A549 (cell line): Measurements from ENCODE around the gene FUZ. TPM values are rescaled to one million over a fixed set of nuclear protein-coding genes. Genes with fewer than 3 reads are reported as not detected.

Experiments
- ATAC-seq, 2 experiments: fragments of 200-7000 bp in 1 of 2; fragments of >200 bp in 1 of 2; cut with Nextera tagmentation in 1 of 2; cut with Tn5 transposase in 1 of 2; 3 replicates each; pipeline versions ENCODE4 v1.8.0 to v1.9.1; 2018 to 2020; ENCODE audit warnings: mild to moderate bottlenecking in 1 of 2, moderate library complexity in 1 of 2
- CTCF ChIA-PET: fragments of 300-600 bp; sonication (Branson Sonifier 250); formaldehyde crosslinking; extraction: SDS; loops from one replicate; lab custom pipeline; 2021; ENCODE audit warnings: antibody characterized with exemption, inconsistent platforms; lab: Yijun Ruan, JAX
- POLR2A ChIA-PET: fragments of 350-600 bp; formaldehyde crosslinking; extraction: SDS; loops from one replicate; lab custom pipeline; 2021; ENCODE audit warnings: antibody characterized with exemption, inconsistent platforms; lab: Yijun Ruan, JAX
- DNase-seq, 2 experiments: peaks; one replicate each; pipeline versions ENCODE4 v3.0.0 to v3.0.0-alpha.2; 2011 to 2016; ENCODE audit warnings: low read depth in 1 of 2, low spot score in 1 of 2
- FAIRE-seq: peaks from 2 replicates; lab custom pipeline; 2011; peaks lifted over from hg19 to GRCh38; lab: Jason Lieb, UNC
- H3K27ac ChIP-seq, 2 experiments: fragments of >200 bp; sonication (Bioruptor Twin); formaldehyde crosslinking; 3 replicates each; pipeline ENCODE4 v1.5.1; 2016 to 2017
- H3K4me1 ChIP-seq: fragments of >200 bp; sonication (Bioruptor Twin); formaldehyde crosslinking; 3 replicates; pipeline ENCODE4 v1.6.1; 2016
- H3K4me2 ChIP-seq: fragments of >200 bp; sonication (Bioruptor Twin); formaldehyde crosslinking; 3 replicates; pipeline ENCODE4 v1.6.1; 2016
- H3K4me3 ChIP-seq: fragments of >200 bp; sonication (Bioruptor Twin); formaldehyde crosslinking; 3 replicates; pipeline ENCODE4 v1.5.1; 2016
- H3K9me3 ChIP-seq: fragments of >200 bp; sonication (Bioruptor Twin); formaldehyde crosslinking; 3 replicates; pipeline ENCODE4 v1.6.1; 2016
- ATOH8 ChIP-seq: fragments of 250-450 bp; sonication (Bioruptor Pico); IDR thresholded peaks from 2 replicates; pipeline ENCODE4 v1.5.0; 2020; ENCODE audit warnings: low read depth, mild to moderate bottlenecking, moderate library complexity
- BHLHE40 ChIP-seq: IDR thresholded peaks from 2 replicates; pipeline ENCODE4 v1.6.1; 2012; ENCODE audit warnings: low read depth, low read length, inconsistent platforms
- CHD2 ChIP-seq: fragments of 150-350 bp; IDR thresholded peaks from 2 replicates; pipeline ENCODE4 v1.6.1; 2014; ENCODE audit warnings: low read length; ENCODE audit not compliant: partially characterized antibody
- E2F6 ChIP-seq: IDR thresholded peaks from 2 replicates; pipeline ENCODE4 v1.6.1; 2012; ENCODE audit warnings: low read depth, borderline replicate concordance
- ELK1 ChIP-seq: fragments of 150-350 bp; IDR thresholded peaks from 2 replicates; pipeline ENCODE4 v1.6.1; 2014; ENCODE audit warnings: low read depth, mild to moderate bottlenecking, low read length
- ESRRA ChIP-seq: fragments of 150-350 bp; IDR thresholded peaks from 2 replicates; pipeline ENCODE4 v1.6.1; 2014; ENCODE audit warnings: mild to moderate bottlenecking, low read length, borderline replicate concordance
- FOSB ChIP-seq: fragments of 250-450 bp; sonication (Bioruptor Pico); IDR thresholded peaks from 2 replicates; pipeline ENCODE4 v1.5.0; 2020; ENCODE audit warnings: mild to moderate bottlenecking, moderate library complexity
- FOSL2 ChIP-seq, 2 experiments: fragments of 450-650 bp in 1 of 2; fragments of >200 bp in 1 of 2; sonication (Bioruptor Twin) in 1 of 2; formaldehyde crosslinking; IDR thresholded peaks; 2 replicates each; pipeline versions ENCODE4 v1.5.0 to v1.6.1; 2016 to 2020; ENCODE audit warnings: mild to moderate bottlenecking in 1 of 2, moderate library complexity in 1 of 2
- GATA3 ChIP-seq: IDR thresholded peaks from 2 replicates; pipeline ENCODE4 v1.6.1; 2012; ENCODE audit warnings: borderline replicate concordance
- JUN ChIP-seq, 2 experiments: fragments of >200 bp; sonication (Bioruptor Twin); formaldehyde crosslinking; IDR thresholded peaks; 2 replicates in 1 of 2; 3 replicates in 1 of 2; pipeline ENCODE4 v1.6.1; 2016 to 2017
- NFE2L2 ChIP-seq: fragments of 150-350 bp; conservative IDR thresholded peaks from 2 replicates; pipeline ENCODE4 v1.6.1; 2014; ENCODE audit warnings: low read length
- RAD21 ChIP-seq, 2 experiments: fragments of >200 bp in 1 of 2; sonication (Bioruptor Twin) in 1 of 2; formaldehyde crosslinking in 1 of 2; IDR thresholded peaks in 1 of 2; conservative IDR thresholded peaks in 1 of 2; 2 replicates in 1 of 2; 3 replicates in 1 of 2; pipeline ENCODE4 v1.6.1; 2012 to 2018; ENCODE audit warnings: inconsistent platforms in 1 of 2
- TP53 ChIP-seq: fragments of 250-450 bp; sonication (Bioruptor Pico); IDR thresholded peaks from 2 replicates; pipeline ENCODE4 v1.5.0; 2021; ENCODE audit warnings: mild to moderate bottlenecking, moderate library complexity
- ZC3H11A ChIP-seq: fragments of 450-650 bp; IDR thresholded peaks from 2 replicates; pipeline ENCODE4 v1.6.1; 2014; ENCODE audit warnings: antibody characterized with exemption, mild to moderate bottlenecking
- ZSCAN20 ChIP-seq: fragments of 250-450 bp; sonication (Bioruptor Pico); IDR thresholded peaks from 2 replicates; pipeline ENCODE4 v1.8.0; 2022; ENCODE audit warnings: mild to moderate bottlenecking, moderate library complexity
- WGBS: methylation state at CpG from one replicate; pipeline ENCODE4 v1.1.6; 2017; ENCODE audit errors: missing lambda C conversion rate; 5-methylcytosine and 5-hydroxymethylcytosine counted together
- polyA plus RNA-seq, 4 experiments: library from polyadenylated mRNA; depleted of rRNA in 3 of 4; stranded (reverse); fragments of >200 nt; fragmentation: RNase III in 1 of 4; extraction: RNeasy Plus Mini Kit Qiagen cat#74134 plus additional on column Dnase treatment in 1 of 4; gene quantifications; 2 replicates in 3 of 4; 3 replicates in 1 of 4; pipeline ENCODE4 v1.2.3, GENCODE V29; 2011 to 2017
- TF ChIP-seq, protein P1 (sequence below): fragments of >200 bp; sonication (Bioruptor Twin); formaldehyde crosslinking; IDR thresholded peaks from 3 replicates; pipeline ENCODE4 v1.6.1; 2016

Gene FUZ
- polyA plus RNA-seq, 2 of the 4 experiments (the other 2 are of a cell fraction), result 12.5 to 21.7 TPM

DNA sequence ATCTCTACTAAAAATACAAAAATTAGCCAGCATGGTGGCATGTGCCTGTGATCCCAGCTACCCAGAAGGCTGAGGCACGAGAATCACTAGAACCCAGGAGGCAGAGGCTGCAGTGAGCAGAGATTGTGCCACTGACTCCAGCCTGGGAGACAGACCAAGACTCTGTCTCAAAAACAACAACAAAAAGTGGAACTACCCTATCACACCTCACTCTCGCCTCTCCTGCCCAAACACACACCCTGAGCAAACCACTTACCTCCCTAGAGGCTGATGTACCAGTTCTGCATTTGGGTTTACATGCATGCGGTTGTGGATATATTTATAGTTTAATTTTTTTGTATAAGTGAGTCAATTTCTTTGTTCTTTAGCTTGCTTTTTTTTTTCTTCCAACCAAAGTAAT lies 30.2 kb upstream of the FUZ start:
- 85% methylated on average over 3 of the region's 3 CpGs for WGBS
- Histone ChIP-seq H3K4me2 (no peak overlapping the region), H3K9me3 (no peaks in the 10 kb centered on the region), H3K4me3 (no peak overlapping the region), H3K4me1 (no peaks in the 10 kb centered on the region), H3K27ac (no peak overlapping the region)
- no peak for ATAC-seq
- ChIA-PET POLR2A (no interaction called here), CTCF (interaction anchor here (1.4 to 3.2 kb wide), 3 partner anchors 13 to 171 kb away, joined by 3 to 7 read pairs (median 3); no protein-coding TSS in a partner anchor)
- no peak for DNase-seq
- no peak for TF ChIP-seq FOSL2 (IDR thresholded peaks at IDR 0.05)
- TF ChIP-seq FOSL2 (CRISPR knock-in tag; IDR thresholded peaks at IDR 0.05), result no peak
- TF ChIP-seq ZSCAN20 (CRISPR knock-in tag), result no peak
- TF ChIP-seq ZC3H11A, result no peak
- no peak for TF ChIP-seq ELK1
- TF ChIP-seq JUN (IDR thresholded peaks at IDR 0.05), result no peak
- FAIRE-seq, result no peak

DNA sequence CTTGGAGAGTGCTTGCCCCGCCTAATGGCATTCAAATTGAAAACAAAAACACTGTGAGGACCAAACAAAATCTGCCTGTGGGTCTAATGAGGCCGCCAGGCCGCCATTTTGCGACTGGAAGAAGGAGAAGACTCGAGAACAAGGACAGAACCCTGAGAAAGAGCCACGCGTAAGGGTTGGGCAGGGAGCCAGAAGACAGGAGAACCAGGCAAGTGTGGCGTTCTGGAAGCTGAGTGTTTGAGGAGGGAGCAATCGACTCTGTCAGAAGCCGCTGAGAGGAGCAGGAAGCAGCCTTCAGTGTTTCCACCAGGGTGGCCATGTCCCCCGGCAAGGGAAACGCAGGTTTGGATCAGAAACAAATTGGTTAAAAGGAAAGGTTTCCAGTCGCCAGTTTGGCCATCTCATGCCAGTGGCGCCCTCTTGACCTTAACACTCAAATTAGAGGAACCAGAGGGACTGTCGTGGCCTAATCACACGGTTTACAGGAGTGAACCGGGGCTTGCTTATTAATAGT lies 27.7 kb upstream of the FUZ start:
- Histone ChIP-seq H3K4me2 (no peak overlapping the region), H3K4me3 (no peak overlapping the region), H3K9me3 (no peaks in the 10 kb centered on the region), H3K4me1 (no peaks in the 10 kb centered on the region), H3K27ac (no peak overlapping the region)
- CTCF ChIA-PET, result interaction anchor here (0.7 kb wide), 1 partner anchor 141 kb away, joined by 3 read pairs; no protein-coding TSS in a partner anchor
- FAIRE-seq, result no peak
- DNase-seq, result no peak
- WGBS, result 92% methylated on average over 17 of the region's 17 CpGs
- POLR2A ChIA-PET, result no interaction called here
- TF ChIP-seq BHLHE40 (no peak), ESRRA (no peak), NFE2L2 (no peak), TP53 (CRISPR knock-in tag) (no peak), GATA3 (no peak), CHD2 (no peak), ATOH8 (CRISPR knock-in tag) (no peak), FOSB (CRISPR knock-in tag) (no peak), E2F6 (no peak)
- TF ChIP-seq, protein P1, sequence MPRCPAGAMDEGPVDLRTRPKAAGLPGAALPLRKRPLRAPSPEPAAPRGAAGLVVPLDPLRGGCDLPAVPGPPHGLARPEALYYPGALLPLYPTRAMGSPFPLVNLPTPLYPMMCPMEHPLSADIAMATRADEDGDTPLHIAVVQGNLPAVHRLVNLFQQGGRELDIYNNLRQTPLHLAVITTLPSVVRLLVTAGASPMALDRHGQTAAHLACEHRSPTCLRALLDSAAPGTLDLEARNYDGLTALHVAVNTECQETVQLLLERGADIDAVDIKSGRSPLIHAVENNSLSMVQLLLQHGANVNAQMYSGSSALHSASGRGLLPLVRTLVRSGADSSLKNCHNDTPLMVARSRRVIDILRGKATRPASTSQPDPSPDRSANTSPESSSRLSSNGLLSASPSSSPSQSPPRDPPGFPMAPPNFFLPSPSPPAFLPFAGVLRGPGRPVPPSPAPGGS, result no peak
- no peak for ATAC-seq

GRCh38 chr19:49840321-49840720 lies 27.2 kb upstream of the FUZ start:
- POLR2A ChIA-PET, result no interaction called here
- H3K4me2 ChIP-seq, result no peak overlapping the region
- 90% methylated on average over 11 of the region's 11 CpGs for WGBS
- FAIRE-seq, result no peak
- no peak for DNase-seq
- H3K9me3 ChIP-seq, result no peaks in the 10 kb centered on the region
- ATAC-seq, result no peak
- TF ChIP-seq RAD21 (conservative IDR thresholded peaks at IDR 0.05 in 1 of 2, IDR thresholded peaks at IDR 0.05 in 1 of 2) (no peak), ZSCAN20 (CRISPR knock-in tag) (no peak)
- no peak overlapping the region for H3K27ac ChIP-seq
- H3K4me3 ChIP-seq, result no peak overlapping the region
- CTCF ChIA-PET, result no interaction called here
- no peaks in the 10 kb centered on the region for H3K4me1 ChIP-seq
